Measurements from ENCODE around the gene PPP1R12C. TPM values are rescaled to one million over a fixed set of nuclear protein-coding genes. Genes with fewer than 3 reads are reported as not detected.
A peak's percentile ranks its signal among the peaks of the same experiment; 100 is the strongest.

The PPP1R12C gene
- total RNA-seq, 2 donors from 2014 or later: 81.2 to 135 TPM

DNA sequence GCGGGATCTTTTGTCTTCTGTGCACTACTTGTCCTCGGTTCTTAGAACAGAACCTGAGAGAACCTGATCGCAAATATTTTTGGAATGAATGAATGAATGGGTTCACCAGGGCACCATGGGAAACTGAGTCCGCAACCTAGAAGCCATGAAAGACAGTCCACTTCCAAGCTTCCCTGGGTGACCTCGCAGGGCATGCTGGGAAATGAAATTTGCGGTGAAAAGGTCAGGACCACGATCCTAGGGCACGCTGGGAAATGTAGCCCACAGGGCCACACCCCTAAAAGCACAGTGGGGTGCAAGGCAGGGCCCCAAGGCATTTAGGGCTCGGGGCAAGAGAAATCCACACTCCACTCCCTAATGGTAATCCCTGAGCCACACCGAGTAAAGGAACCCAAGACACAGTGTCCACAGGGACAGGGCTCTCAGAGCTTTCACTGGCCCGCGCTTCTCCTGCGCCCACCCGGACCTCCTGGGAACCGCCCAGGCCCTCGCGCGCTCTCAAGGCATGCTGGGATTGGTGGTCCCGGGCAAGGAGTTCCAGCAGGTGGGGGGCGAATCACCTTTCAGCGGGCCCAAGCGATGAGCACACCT, 1.1 kb upstream of the PPP1R12C start:
- intact Hi-C loops (cut with DNase I): no loop called here
- DNase-seq (peak; percentile 31 to 53 (median 38)), ATAC-seq (no peak)
- H3K36me3 ChIP-seq (replicated peaks in 1 of 2; ENCODE audit: insufficient read depth in 1 of 2, low read depth in 2 of 2): no peaks in the 10 kb centered on the region
- H3K9me3 ChIP-seq: no peaks in the 10 kb centered on the region
- 14 to 23% methylated on average over 4 to 22 of the region's 22 CpGs for WGBS, 2 donors
- H3K4me3 ChIP-seq: peak overlapping the region in 1 of 2 donors; percentile 33
- peaks cover 40% of the 10 kb centered on the region for H3K4me1 ChIP-seq
- peak overlapping the region in 3 of 4 donors; percentile 62 to 76 (median 75) for H3K27ac ChIP-seq
- TF ChIP-seq, protein P1, sequence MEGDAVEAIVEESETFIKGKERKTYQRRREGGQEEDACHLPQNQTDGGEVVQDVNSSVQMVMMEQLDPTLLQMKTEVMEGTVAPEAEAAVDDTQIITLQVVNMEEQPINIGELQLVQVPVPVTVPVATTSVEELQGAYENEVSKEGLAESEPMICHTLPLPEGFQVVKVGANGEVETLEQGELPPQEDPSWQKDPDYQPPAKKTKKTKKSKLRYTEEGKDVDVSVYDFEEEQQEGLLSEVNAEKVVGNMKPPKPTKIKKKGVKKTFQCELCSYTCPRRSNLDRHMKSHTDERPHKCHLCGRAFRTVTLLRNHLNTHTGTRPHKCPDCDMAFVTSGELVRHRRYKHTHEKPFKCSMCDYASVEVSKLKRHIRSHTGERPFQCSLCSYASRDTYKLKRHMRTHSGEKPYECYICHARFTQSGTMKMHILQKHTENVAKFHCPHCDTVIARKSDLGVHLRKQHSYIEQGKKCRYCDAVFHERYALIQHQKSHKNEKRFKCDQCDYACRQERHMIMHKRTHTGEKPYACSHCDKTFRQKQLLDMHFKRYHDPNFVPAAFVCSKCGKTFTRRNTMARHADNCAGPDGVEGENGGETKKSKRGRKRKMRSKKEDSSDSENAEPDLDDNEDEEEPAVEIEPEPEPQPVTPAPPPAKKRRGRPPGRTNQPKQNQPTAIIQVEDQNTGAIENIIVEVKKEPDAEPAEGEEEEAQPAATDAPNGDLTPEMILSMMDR (IDR thresholded peaks at IDR 0.05): no peak
- no peak for TF ChIP-seq POLR2A (IDR thresholded peaks at IDR 0.05)
- H3K27me3 ChIP-seq: no peaks in the 10 kb centered on the region

DNA sequence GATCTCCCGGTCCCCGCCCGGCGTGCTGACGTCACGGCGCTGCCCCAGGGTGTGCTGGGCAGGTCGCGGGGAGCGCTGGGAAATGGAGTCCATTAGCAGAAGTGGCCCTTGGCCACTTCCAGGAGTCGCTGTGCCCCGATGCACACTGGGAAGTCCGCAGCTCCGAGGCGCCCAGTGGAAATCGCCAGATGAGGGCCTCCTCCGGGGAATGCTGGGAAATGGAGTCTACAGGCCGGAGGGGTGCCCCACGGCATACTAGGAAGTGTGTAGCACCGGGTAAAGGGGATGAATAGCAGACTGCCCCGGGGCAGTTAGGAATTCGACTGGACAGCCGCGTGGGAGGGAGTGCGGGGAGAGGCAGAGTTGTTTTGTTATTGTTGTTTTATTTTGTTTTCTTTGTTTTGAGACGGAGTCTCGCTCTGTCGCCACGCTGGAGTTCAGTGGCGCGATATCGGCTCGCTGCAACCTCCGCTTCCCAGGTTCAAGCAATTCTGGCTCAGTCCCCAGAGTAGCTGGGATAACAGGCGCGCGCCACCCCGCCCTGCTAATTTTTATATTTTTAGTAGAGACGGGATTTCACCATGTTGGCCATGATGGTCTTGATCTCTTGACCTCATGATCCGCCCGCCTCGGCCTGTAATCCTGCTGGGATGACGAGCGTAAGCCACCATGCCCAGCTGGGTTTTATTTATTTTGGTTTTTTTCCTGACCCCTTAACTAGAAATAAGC, 390 bp upstream of the PPP1R12C start:
- peak overlapping the region; percentile 62 to 76 (median 70) for H3K27ac ChIP-seq
- no peaks in the 10 kb centered on the region for H3K36me3 ChIP-seq (replicated peaks in 1 of 2; ENCODE audit: insufficient read depth in 1 of 2, low read depth in 2 of 2)
- H3K27me3 ChIP-seq: no peaks in the 10 kb centered on the region
- H3K4me3 ChIP-seq: peak overlapping the region; percentile 33 to 73
- DNase-seq (peak; percentile 98 to 99 (median 99)), ATAC-seq (peak; percentile 97)
- peak in 2 of 3 donors; percentile 58 to 62 for TF ChIP-seq POLR2A (IDR thresholded peaks at IDR 0.05)
- TF ChIP-seq, protein P1 (IDR thresholded peaks at IDR 0.05): peak in 2 of 7 experiments; percentile 9 to 33
- 0 to 1% methylated on average over 25 to 34 of the region's 44 CpGs for WGBS, 2 donors
- intact Hi-C loops (cut with DNase I): no loop called here
- H3K9me3 ChIP-seq: no peaks in the 10 kb centered on the region
- H3K4me1 ChIP-seq: peaks cover 47% of the 10 kb centered on the region

DNA sequence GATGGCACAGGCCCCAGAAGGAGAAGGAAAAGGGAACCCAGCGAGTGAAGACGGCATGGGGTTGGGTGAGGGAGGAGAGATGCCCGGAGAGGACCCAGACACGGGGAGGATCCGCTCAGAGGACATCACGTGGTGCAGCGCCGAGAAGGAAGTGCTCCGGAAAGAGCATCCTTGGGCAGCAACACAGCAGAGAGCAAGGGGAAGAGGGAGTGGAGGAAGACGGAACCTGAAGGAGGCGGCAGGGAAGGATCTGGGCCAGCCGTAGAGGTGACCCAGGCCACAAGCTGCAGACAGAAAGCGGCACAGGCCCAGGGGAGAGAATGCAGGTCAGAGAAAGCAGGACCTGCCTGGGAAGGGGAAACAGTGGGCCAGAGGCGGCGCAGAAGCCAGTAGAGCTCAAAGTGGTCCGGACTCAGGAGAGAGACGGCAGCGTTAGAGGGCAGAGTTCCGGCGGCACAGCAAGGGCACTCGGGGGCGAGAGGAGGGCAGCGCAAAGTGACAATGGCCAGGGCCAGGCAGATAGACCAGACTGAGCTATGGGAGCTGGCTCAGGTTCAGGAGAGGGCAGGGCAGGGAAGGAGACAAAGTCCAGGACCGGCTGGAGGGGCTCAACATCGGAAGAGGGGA, 1.1 kb downstream of the PPP1R12C start:
- 2 to 3% methylated on average over 25 of the region's 25 CpGs for WGBS, 2 donors
- Histone ChIP-seq H3K27ac (peak overlapping the region; percentile 37 to 78 (median 65)), H3K4me1 (peaks cover 48% of the 10 kb centered on the region), H3K27me3 (no peaks in the 10 kb centered on the region), H3K36me3 (replicated peaks in 1 of 2; ENCODE audit: insufficient read depth in 1 of 2, low read depth in 2 of 2) (no peaks in the 10 kb centered on the region), H3K9me3 (no peaks in the 10 kb centered on the region), H3K4me3 (peak overlapping the region; percentile 58 to 71)
- peak in 1 of 3 donors; percentile 48 for TF ChIP-seq POLR2A (IDR thresholded peaks at IDR 0.05)
- TF ChIP-seq, protein P1 (IDR thresholded peaks at IDR 0.05): no peak
- intact Hi-C loops (cut with DNase I): no loop called here
- ATAC-seq: no peak
- peak; percentile 33 to 67 (median 42) for DNase-seq

DNA sequence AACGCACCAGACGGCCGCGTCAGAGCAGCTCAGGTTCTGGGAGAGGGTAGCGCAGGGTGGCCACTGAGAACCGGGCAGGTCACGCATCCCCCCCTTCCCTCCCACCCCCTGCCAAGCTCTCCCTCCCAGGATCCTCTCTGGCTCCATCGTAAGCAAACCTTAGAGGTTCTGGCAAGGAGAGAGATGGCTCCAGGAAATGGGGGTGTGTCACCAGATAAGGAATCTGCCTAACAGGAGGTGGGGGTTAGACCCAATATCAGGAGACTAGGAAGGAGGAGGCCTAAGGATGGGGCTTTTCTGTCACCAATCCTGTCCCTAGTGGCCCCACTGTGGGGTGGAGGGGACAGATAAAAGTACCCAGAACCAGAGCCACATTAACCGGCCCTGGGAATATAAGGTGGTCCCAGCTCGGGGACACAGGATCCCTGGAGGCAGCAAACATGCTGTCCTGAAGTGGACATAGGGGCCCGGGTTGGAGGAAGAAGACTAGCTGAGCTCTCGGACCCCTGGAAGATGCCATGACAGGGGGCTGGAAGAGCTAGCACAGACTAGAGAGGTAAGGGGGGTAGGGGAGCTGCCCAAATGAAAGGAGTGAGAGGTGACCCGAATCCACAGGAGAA, 1.9 kb downstream of the PPP1R12C start:
- no peak for DNase-seq
- 58 to 62% methylated on average over 13 of the region's 13 CpGs for WGBS, 2 donors
- Histone ChIP-seq H3K36me3 (replicated peaks in 1 of 2; ENCODE audit: insufficient read depth in 1 of 2, low read depth in 2 of 2) (no peaks in the 10 kb centered on the region), H3K4me3 (no peak overlapping the region), H3K9me3 (no peaks in the 10 kb centered on the region), H3K4me1 (peaks cover 48% of the 10 kb centered on the region), H3K27me3 (no peaks in the 10 kb centered on the region), H3K27ac (peak overlapping the region in 2 of 4 donors; percentile 71 to 78)
- intact Hi-C loops (cut with DNase I): no loop called here
- no peak for ATAC-seq
- TF ChIP-seq, protein P1 (IDR thresholded peaks at IDR 0.05): no peak
- no peak for TF ChIP-seq POLR2A (IDR thresholded peaks at IDR 0.05)

Measured in body of pancreas (tissue), 4 donors.